Chondrocyte (in vitro differentiated cells): Measurements from ENCODE around the gene PTPRH. TPM values are rescaled to one million over a fixed set of nuclear protein-coding genes. Genes with fewer than 3 reads are reported as not detected.

ENCODE experiments used
- DNase-seq: peaks from one replicate; pipeline ENCODE4 v3.0.0; 2021; ENCODE audit warnings: mixed read lengths, low spot score
- H3K27ac Mint-ChIP-seq: one replicate; pipeline ENCODE4 v1.8.0; 2021; ENCODE audit warnings: mild to moderate bottlenecking, moderate library complexity, mixed read lengths; ENCODE audit not compliant: unreplicated experiment
- H3K27me3 Mint-ChIP-seq: 2 replicates; pipeline ENCODE4 v1.8.0; 2021; ENCODE audit warnings: low read depth, mixed read lengths
- H3K36me3 Mint-ChIP-seq: 2 replicates; pipeline ENCODE4 v1.8.0; 2021; ENCODE audit warnings: low read depth, mixed read lengths
- H3K4me1 Mint-ChIP-seq: 2 replicates; pipeline ENCODE4 v1.8.0; 2021; ENCODE audit warnings: low read depth, mild to moderate bottlenecking, mixed read lengths
- H3K4me3 Mint-ChIP-seq: one replicate; pipeline ENCODE4 v1.8.0; 2021; ENCODE audit warnings: mild to moderate bottlenecking, moderate library complexity, mixed read lengths; ENCODE audit not compliant: unreplicated experiment
- H3K9me3 Mint-ChIP-seq: 2 replicates; pipeline ENCODE4 v1.8.0; 2021; ENCODE audit warnings: low read depth, mixed read lengths
- CTCF ChIP-seq: fragments of 200-600 bp; sonication (generic); IDR thresholded peaks from 2 replicates; pipeline ENCODE4 v1.5.0; 2021; ENCODE audit warnings: antibody characterized with exemption, mild to moderate bottlenecking, moderate library complexity
- total RNA-seq: library from RNA; stranded (reverse); gene quantifications from 3 replicates; pipeline ENCODE4 v1.2.1, GENCODE V29; 2021

Gene PTPRH
- total RNA-seq, 1 donor from 2014 or later: 0.42 TPM

- no peak for DNase-seq
- Mint-ChIP-seq H3K36me3 (peaks cover 1% of the 10 kb centered on the region), H3K4me1 (peaks cover 52% of the 10 kb centered on the region), H3K27me3 (no peaks in the 10 kb centered on the region), H3K4me3 (no peak overlapping the region), H3K27ac (no peak overlapping the region), H3K9me3 (no peaks in the 10 kb centered on the region)
- no peak for TF ChIP-seq CTCF
Measured at GRCh38 chr19:55255618-55256423, 46.5 kb upstream of the PTPRH start.

GRCh38 chr19:55254625-55254977, 45.3 kb upstream of the PTPRH start:
- no peak for TF ChIP-seq CTCF
- Mint-ChIP-seq H3K4me3 (no peak overlapping the region), H3K4me1 (peaks cover 45% of the 10 kb centered on the region), H3K9me3 (no peaks in the 10 kb centered on the region), H3K27ac (no peak overlapping the region), H3K36me3 (peaks cover 1% of the 10 kb centered on the region), H3K27me3 (no peaks in the 10 kb centered on the region)
- no peak for DNase-seq

- H3K4me3 Mint-ChIP-seq: no peak overlapping the region
- H3K4me1 Mint-ChIP-seq: peaks cover 42% of the 10 kb centered on the region
- no peak for TF ChIP-seq CTCF
- H3K27ac Mint-ChIP-seq: no peak overlapping the region
- no peak for DNase-seq
- H3K36me3 Mint-ChIP-seq: peaks cover 1% of the 10 kb centered on the region
- no peaks in the 10 kb centered on the region for H3K9me3 Mint-ChIP-seq
- no peaks in the 10 kb centered on the region for H3K27me3 Mint-ChIP-seq
Measured at GRCh38 chr19:55253842-55254624, 44.7 kb upstream of the PTPRH start.

- no peaks in the 10 kb centered on the region for H3K9me3 Mint-ChIP-seq
- H3K36me3 Mint-ChIP-seq: peaks cover under 1% of the 10 kb centered on the region
- DNase-seq: no peak
- TF ChIP-seq CTCF: no peak
- no peak overlapping the region for H3K27ac Mint-ChIP-seq
- H3K4me1 Mint-ChIP-seq: peaks cover 51% of the 10 kb centered on the region
- no peaks in the 10 kb centered on the region for H3K27me3 Mint-ChIP-seq
- no peak overlapping the region for H3K4me3 Mint-ChIP-seq
Measured at GRCh38 chr19:55252760-55253663, 43.7 kb upstream of the PTPRH start.
